Caco-2 (cell line): ENCODE results near the gene SLC6A18. TPM values are rescaled to one million over a fixed set of nuclear protein-coding genes. Genes with fewer than 3 reads are reported as not detected.

Source experiments
- BruUV-seq: library from RNA; stranded (reverse); fragments of 400-500 nt; replicated peaks from 2 replicates; lab custom pipeline; 2021; lab: Mats Ljungman, UMichigan
- CTCF ChIA-PET: fragments of 300-600 bp; sonication (Branson Sonifier 250); formaldehyde crosslinking; loops from one replicate; lab custom pipeline; 2022; ENCODE audit warnings: antibody characterized with exemption; lab: Charles Lee
- POLR2A ChIA-PET: fragments of 300-600 bp; sonication (Branson Sonifier 250); formaldehyde crosslinking; loops from one replicate; lab custom pipeline; 2022; ENCODE audit warnings: antibody characterized with exemption; lab: Charles Lee
- DNase-seq, 2 experiments: peaks; one replicate each; pipeline versions ENCODE4 v3.0.0 to v3.0.0-alpha.2; 2020 to 2022
- H3K27me3 ChIP-seq: replicated peaks from 2 replicates; pipeline ENCODE4 v1.6.0; 2011; ENCODE audit warnings: low read length; ENCODE audit not compliant: control insufficient read depth, insufficient read depth
- H3K36me3 ChIP-seq: 2 replicates; pipeline ENCODE4 v1.5.1; 2011; ENCODE audit warnings: low read length; ENCODE audit not compliant: control insufficient read depth, insufficient read depth
- H3K4me1 ChIP-seq: fragments of 250-450 bp; sonication (Bioruptor Pico); 2 replicates; pipeline ENCODE4 v1.5.1; 2020; ENCODE audit warnings: mild to moderate bottlenecking
- H3K4me3 ChIP-seq: 2 replicates; pipeline ENCODE4 v1.5.1; 2011; ENCODE audit warnings: low read depth, mild to moderate bottlenecking, control low read depth, low read length
- H3K9me3 ChIP-seq: fragments of 250-450 bp; sonication (Bioruptor Pico); 2 replicates; pipeline ENCODE4 v1.5.1; 2020; ENCODE audit warnings: mild to moderate bottlenecking, moderate library complexity
- H3K27ac Mint-ChIP-seq: one replicate; pipeline ENCODE4 v1.8.0; 2022; ENCODE audit warnings: mixed read lengths; ENCODE audit not compliant: unreplicated experiment
- H3K27me3 Mint-ChIP-seq: one replicate; pipeline ENCODE4 v1.8.0; 2022; ENCODE audit warnings: mixed read lengths; ENCODE audit not compliant: insufficient read depth, unreplicated experiment
- H3K36me3 Mint-ChIP-seq: one replicate; pipeline ENCODE4 v1.8.0; 2022; ENCODE audit warnings: mild to moderate bottlenecking, mixed read lengths; ENCODE audit not compliant: insufficient read depth, unreplicated experiment
- H3K4me1 Mint-ChIP-seq: one replicate; pipeline ENCODE4 v1.8.0; 2022; ENCODE audit warnings: low read depth, mixed read lengths; ENCODE audit not compliant: unreplicated experiment
- H3K4me3 Mint-ChIP-seq: one replicate; pipeline ENCODE4 v1.8.0; 2022; ENCODE audit warnings: mild to moderate bottlenecking, moderate library complexity, mixed read lengths; ENCODE audit not compliant: unreplicated experiment
- H3K9me3 Mint-ChIP-seq: one replicate; pipeline ENCODE4 v1.8.0; 2022; ENCODE audit warnings: mixed read lengths; ENCODE audit not compliant: unreplicated experiment
- CTCF ChIP-seq, 2 experiments: fragments of 200-600 bp in 1 of 2; IDR thresholded peaks; 1 replicate in 1 of 2; 2 replicates in 1 of 2; pipeline versions ENCODE4 v1.5.1 to v1.8.0; 2011 to 2022; ENCODE audit warnings: antibody characterized with exemption in 1 of 2, control low read depth in 1 of 2, inconsistent platforms in 1 of 2, low read depth in 1 of 2, low read length in 1 of 2, mild to moderate bottlenecking in 1 of 2, moderate library complexity in 1 of 2; ENCODE audit not compliant: insufficient read depth in 1 of 2, severe bottlenecking in 1 of 2, unreplicated experiment in 1 of 2
- intact Hi-C: fragments of 100-400 bp; cut with micrococcal nuclease; formaldehyde crosslinking; loops from one replicate; pipeline ENCODE4 v1.10.0; 2022; ENCODE audit not compliant: unreplicated experiment
- total RNA-seq: library from RNA; stranded (reverse); gene quantifications from 2 replicates; pipeline ENCODE4 v1.2.3, GENCODE V29; 2022

Gene SLC6A18
- total RNA-seq, 1 experiment from 2014 or later = not detected

- ChIA-PET POLR2A (interaction anchor here (0.9 kb wide), 1 partner anchor 26 kb away, joined by 6 read pairs; no protein-coding TSS in a partner anchor), CTCF (interaction anchor here (0.5 to 2.1 kb wide), 15 partner anchors 11 to 441 kb away, joined by 3 to 36 read pairs (median 5); no protein-coding TSS in a partner anchor)
- Mint-ChIP-seq H3K4me3 (no peak overlapping the region), H3K4me1 (no peaks in the 10 kb centered on the region), H3K9me3 (no peaks in the 10 kb centered on the region), H3K27me3 (no peaks in the 10 kb centered on the region), H3K27ac (no peak overlapping the region), H3K36me3 (no peaks in the 10 kb centered on the region)
- DNase-seq = peak; percentile 68 to 72
- intact Hi-C loops = loop anchor here (1.0 to 2.0 kb wide), 3 partner anchors 22 to 40 kb away; no protein-coding TSS in a partner anchor
- no peak overlapping the region for H3K4me3 ChIP-seq
- no peaks in the 10 kb centered on the region for H3K27me3 ChIP-seq
- no peaks in the 10 kb centered on the region for H3K36me3 ChIP-seq
- H3K4me1 ChIP-seq = peaks cover 44% of the 10 kb centered on the region
- H3K9me3 ChIP-seq = no peaks in the 10 kb centered on the region
- no TSS peak for BruUV-seq
- peak; percentile 55 to 84 for TF ChIP-seq CTCF (IDR thresholded peaks at IDR 0.05; ENCODE audit: insufficient read depth in 1 of 2, low read depth in 1 of 2, low read length in 1 of 2, severe bottlenecking in 1 of 2, unreplicated experiment in 1 of 2)
Observed at GRCh38 chr5:1204693-1205242, 20.4 kb upstream of the SLC6A18 start.

- H3K36me3 ChIP-seq = no peaks in the 10 kb centered on the region
- Mint-ChIP-seq H3K4me3 (no peak overlapping the region), H3K4me1 (no peaks in the 10 kb centered on the region), H3K9me3 (no peaks in the 10 kb centered on the region), H3K27me3 (no peaks in the 10 kb centered on the region), H3K27ac (no peak overlapping the region), H3K36me3 (no peaks in the 10 kb centered on the region)
- no peaks in the 10 kb centered on the region for H3K9me3 ChIP-seq
- no peak overlapping the region for H3K4me3 ChIP-seq
- DNase-seq = no peak
- no peak for TF ChIP-seq CTCF (IDR thresholded peaks at IDR 0.05; ENCODE audit: insufficient read depth in 1 of 2, low read depth in 1 of 2, low read length in 1 of 2, severe bottlenecking in 1 of 2, unreplicated experiment in 1 of 2)
- BruUV-seq = no TSS peak
- H3K27me3 ChIP-seq = no peaks in the 10 kb centered on the region
- H3K4me1 ChIP-seq = peaks cover 39% of the 10 kb centered on the region
- ChIA-PET CTCF (interaction anchor here (0.7 to 2.1 kb wide), 12 partner anchors 10 to 440 kb away, joined by 3 to 36 read pairs (median 6); no protein-coding TSS in a partner anchor), POLR2A (interaction anchor here (0.9 kb wide), 1 partner anchor 27 kb away, joined by 6 read pairs; no protein-coding TSS in a partner anchor)
- intact Hi-C loops = loop anchor here (2.0 kb wide), 1 partner anchor 39 kb away; no protein-coding TSS in a partner anchor
Observed at GRCh38 chr5:1205255-1206180, 19.7 kb upstream of the SLC6A18 start.
